GM20431 (cell line): ENCODE measurements around the gene PPP1R12C.

Source experiments
- in situ Hi-C: fragments of 300-500 bp; cut with MseI, MboI; formaldehyde crosslinking; loops from one replicate; pipeline ENCODE4 v1.15.0; 2020; ENCODE audit warnings: low sequenced_read_pairs; ENCODE audit not compliant: unreplicated experiment

Gene PPP1R12C

GRCh38 chr19:55056827-55057226 lies 60.6 kb downstream of the PPP1R12C start:
- in situ Hi-C loops: no loop called here

GRCh38 chr19:55053735-55054134 lies 63.7 kb downstream of the PPP1R12C start:
- in situ Hi-C loops: no loop called here

DNA sequence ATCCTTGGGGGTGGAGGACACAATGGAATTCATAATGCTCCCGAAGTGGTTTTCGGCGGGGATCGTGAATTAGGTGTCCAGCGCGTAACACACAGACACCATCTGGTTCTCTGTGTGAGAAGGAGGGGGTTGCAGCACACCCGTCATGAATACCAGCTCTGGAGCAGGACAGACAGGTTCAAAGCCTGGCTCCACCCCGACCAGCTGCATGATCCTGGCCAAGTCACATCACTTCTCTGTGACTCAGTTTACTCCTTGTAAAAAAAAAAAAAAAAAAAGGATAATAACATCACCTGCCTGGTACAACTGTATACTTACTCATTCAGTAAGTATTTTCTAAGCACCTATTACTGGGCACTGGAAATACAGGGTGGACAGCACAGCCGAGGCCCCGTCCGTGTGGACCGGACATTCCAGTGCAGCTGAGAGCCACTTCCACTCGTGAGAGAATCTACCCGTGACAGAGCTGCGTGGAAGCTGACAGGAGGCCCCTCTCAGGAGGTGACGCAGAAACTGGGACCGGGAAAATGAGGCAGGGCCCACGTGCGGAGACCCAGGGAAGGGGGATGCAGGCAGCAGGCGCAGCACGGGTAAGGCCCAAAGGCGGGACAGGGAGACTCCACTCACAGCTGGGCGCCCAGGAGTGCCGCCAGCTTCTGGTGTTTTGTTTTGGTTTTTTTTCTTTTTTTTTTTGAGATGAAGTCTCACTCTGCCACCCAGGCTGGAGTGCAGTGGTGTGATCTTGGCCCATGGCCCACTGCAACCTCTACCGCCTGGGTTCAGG lies 66.5 kb downstream of the PPP1R12C start:
- in situ Hi-C loops: no loop called here

DNA sequence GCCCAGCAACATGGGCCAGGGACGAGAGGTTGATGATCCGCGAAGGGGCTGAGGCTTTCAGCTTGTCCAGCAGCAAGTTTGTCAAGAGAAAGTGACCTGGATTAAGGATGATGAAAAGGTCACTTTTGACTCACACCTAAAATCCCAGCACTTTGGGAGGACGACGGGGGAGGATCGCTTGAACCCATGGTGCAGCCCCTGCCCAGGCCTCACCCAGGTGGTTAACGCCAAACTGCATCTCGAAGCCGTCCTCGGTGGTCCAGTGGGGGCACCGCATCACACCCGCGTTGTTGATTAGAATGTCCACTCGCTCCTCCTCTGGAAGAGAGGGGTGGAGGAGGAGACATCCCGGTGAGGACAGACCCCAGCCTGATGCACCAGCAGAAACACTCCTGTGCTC lies 69.0 kb downstream of the PPP1R12C start:
- in situ Hi-C loops: no loop called here

- in situ Hi-C loops: no loop called here
Measured at GRCh38 chr19:55047951-55048350, 69.5 kb downstream of the PPP1R12C start.

DNA sequence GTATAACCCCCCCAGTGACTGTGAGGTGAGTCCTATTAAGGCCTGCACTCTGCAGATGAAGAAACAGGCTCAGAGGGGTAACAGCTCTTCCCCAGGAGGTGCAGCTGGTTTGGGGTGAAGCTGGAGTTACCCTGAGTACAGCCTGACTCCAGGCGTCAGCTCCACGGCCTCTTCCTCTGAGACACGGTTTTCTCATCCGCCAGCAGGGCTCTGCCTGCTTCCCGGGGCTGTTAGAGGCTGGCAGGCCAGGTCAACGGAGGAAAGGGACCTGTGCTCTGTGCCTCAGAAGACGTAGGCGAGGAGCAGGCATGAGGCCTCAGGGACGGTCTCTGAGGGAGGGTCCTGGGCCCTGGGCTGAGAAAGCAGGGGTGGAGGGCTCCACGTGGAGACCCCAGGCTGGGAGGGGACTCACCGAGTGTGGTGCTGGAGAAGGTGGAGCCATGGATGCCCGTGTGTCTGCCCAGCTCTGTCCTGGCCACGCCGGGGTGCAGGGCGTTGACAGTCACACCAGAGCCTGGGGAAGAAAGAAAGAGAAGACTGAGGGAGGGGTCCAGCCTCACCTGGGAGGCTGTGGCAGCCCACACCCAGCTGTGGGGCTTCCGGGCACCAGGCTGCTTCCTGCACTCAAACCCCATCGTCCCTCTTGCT lies 70.3 kb downstream of the PPP1R12C start:
- in situ Hi-C loops: no loop called here

GRCh38 chr19:55044771-55045716 lies 72.4 kb downstream of the PPP1R12C start:
- in situ Hi-C loops: no loop called here

GRCh38 chr19:55044286-55044685 lies 73.2 kb downstream of the PPP1R12C start:
- in situ Hi-C loops: no loop called here

DNA sequence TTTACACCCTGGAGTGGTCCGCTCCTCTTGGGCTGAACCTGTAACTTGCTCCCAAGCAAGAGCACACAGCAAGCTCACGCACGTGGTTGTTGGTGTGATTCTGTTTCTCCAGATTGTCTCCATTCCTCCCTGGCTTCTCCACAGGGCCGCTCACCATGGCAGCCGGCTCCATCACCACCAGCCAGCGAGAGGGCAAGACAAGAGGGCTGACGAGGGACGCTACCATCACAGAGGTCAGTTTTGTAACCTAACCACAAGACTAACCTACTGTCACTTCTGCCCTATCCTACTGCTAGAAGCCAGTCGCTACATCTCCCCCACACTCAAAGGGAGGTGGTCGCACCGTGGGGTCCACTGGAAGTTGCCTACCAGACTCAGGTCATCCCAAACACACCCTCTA lies 74.7 kb downstream of the PPP1R12C start:
- in situ Hi-C loops: no loop called here

DNA sequence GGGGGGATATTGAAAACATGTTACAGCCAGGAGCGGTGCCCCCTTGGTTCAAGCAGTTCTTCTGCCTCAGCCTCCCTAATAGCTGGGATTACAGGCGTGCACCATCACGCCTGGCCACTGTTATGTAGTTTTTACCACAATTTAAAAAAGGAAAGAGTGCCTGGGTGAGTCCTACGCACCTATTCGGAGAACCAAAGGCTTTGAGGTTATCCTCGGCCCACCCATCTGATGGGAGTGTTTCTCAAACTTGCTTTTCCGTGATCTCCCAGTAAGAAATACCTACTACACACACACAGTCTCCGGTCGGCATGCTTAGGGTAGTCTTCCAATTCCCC lies 75.1 kb downstream of the PPP1R12C start:
- in situ Hi-C loops: no loop called here

DNA sequence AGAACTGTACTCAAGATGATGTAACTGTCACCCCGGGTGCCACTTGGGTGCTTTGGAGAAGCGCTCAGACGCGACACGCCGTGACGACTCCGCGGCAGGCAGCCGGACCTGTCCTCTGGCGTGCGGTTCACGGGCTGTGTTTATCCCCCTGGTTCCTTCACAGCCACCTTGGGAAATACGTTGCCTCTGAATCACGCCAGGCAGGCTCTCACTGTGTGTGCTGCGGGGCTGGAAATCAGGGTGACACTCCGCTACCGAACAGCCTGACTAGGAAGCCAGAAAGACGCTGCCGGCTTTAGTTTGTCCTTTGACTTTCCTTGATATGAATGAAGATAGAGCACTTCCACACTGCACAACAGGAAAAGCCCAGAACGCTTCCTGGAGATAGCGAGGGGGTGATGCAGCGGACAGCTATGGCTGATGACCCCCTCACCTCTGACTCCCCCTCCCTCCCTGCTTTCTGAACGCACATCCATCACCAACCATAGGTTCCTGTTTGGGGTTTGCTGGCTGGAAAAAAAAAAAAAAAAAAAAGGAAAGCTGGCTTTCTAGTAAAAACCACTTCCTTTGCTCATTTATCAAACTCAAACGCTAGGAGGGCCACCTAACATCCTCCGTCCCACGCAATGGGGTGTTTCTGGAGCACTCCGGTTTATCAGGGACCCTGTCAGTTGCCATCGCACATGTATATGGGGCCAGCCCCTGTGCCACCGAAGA lies 75.7 kb downstream of the PPP1R12C start:
- in situ Hi-C loops: no loop called here

DNA sequence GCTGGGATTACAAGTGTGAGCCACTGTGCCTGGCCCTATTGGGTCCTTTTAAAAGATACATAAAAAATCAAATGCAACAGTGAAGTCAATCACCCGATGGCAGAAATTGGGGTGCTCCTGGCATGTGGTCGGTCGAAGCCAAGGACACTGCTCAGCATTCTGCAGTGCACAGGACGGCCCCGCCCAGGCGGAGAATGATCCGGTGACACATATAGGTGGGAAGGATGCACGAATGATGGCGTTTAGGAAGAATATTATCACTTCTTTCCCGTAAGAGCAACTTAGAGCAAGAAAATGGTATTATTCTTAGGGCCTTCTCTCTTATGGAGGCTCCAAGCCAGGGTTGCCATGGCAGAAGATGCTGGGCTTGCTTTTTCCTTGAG lies 76.2 kb downstream of the PPP1R12C start:
- in situ Hi-C loops: no loop called here
